AG04449 (cell line): ENCODE measurements around the gene FRMD7.

Experiments
- CTCF ChIA-PET: fragments of 350-600 bp; formaldehyde crosslinking; extraction: SDS; loops from one replicate; lab custom pipeline; 2021; ENCODE audit warnings: antibody characterized with exemption; lab: Yijun Ruan, JAX
- POLR2A ChIA-PET: fragments of 400-600, 350-600 bp; formaldehyde crosslinking; extraction: SDS; loops from one replicate; lab custom pipeline; 2020; ENCODE audit warnings: antibody characterized with exemption, inconsistent platforms; lab: Yijun Ruan, JAX
- DNase-seq: peaks from one replicate; pipeline ENCODE4 v3.0.0-alpha.2; 2010; ENCODE audit warnings: low read depth, low spot score
- H3K4me3 ChIP-seq: 2 replicates; pipeline ENCODE4 v1.5.1; 2011; ENCODE audit warnings: low read depth, mild to moderate bottlenecking, control low read depth, low read length
- TF ChIP-seq, protein P1 (sequence below): IDR thresholded peaks from one replicate; pipeline ENCODE4 v1.5.1; 2011; ENCODE audit warnings: mild to moderate bottlenecking, moderate library complexity, low read length, control low read depth, inconsistent platforms; ENCODE audit not compliant: insufficient read depth; ENCODE audit errors: missing control alignments

The FRMD7 gene

GRCh38 chrX:132127743-132128142 lies at the start of gene FRMD7:
Gene FRMD7, minus strand, starts transcription at chrX:132128020. Its CDS starts 176 bp downstream, at chrX:132127844.
- DNase-seq = no peak
- POLR2A ChIA-PET = no interaction called here
- H3K4me3 ChIP-seq = no peak within 1 kb of the TSS
- CTCF ChIA-PET = interaction anchor here (0.9 kb wide), 1 partner anchor 10 kb away, joined by 3 read pairs; no protein-coding TSS in a partner anchor
- TF ChIP-seq, protein P1, sequence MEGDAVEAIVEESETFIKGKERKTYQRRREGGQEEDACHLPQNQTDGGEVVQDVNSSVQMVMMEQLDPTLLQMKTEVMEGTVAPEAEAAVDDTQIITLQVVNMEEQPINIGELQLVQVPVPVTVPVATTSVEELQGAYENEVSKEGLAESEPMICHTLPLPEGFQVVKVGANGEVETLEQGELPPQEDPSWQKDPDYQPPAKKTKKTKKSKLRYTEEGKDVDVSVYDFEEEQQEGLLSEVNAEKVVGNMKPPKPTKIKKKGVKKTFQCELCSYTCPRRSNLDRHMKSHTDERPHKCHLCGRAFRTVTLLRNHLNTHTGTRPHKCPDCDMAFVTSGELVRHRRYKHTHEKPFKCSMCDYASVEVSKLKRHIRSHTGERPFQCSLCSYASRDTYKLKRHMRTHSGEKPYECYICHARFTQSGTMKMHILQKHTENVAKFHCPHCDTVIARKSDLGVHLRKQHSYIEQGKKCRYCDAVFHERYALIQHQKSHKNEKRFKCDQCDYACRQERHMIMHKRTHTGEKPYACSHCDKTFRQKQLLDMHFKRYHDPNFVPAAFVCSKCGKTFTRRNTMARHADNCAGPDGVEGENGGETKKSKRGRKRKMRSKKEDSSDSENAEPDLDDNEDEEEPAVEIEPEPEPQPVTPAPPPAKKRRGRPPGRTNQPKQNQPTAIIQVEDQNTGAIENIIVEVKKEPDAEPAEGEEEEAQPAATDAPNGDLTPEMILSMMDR = no peak

- no peak for DNase-seq
- H3K4me3 ChIP-seq = no peak overlapping the region
- TF ChIP-seq, protein P1 = no peak
- POLR2A ChIA-PET = no interaction called here
- CTCF ChIA-PET = interaction anchor here (1.1 kb wide), 1 partner anchor 119 kb away, joined by 4 read pairs; no protein-coding TSS in a partner anchor
These were observed 45.8 kb upstream of the FRMD7 start for GRCh38 chrX:132173647-132174046.

GRCh38 chrX:132171881-132172280 lies 44.1 kb upstream of the FRMD7 start:
- ChIA-PET POLR2A (no interaction called here), CTCF (no interaction called here)
- TF ChIP-seq, protein P1 = no peak
- DNase-seq = no peak
- no peak overlapping the region for H3K4me3 ChIP-seq

DNA sequence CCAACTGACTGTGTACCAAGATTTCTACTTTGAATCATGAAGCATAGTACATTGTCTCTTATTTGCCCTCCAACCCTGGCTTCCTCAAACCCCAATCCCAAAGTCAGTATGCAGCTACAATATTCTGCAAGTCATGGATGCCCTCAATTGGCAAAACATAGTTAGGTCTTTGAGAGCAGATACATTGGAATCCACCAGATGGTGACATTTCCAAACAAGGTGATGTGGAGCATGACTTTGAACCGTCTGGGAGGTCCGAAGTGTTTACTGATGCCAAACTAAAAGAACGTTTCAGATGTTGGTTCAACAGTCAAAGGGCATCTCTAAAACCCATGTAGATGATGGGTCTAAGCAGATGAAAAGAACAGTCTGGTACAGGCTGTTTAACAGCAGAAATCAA lies 43.7 kb upstream of the FRMD7 start:
- no peak for DNase-seq
- no peak overlapping the region for H3K4me3 ChIP-seq
- TF ChIP-seq, protein P1 = no peak
- ChIA-PET CTCF (no interaction called here), POLR2A (no interaction called here)

- H3K4me3 ChIP-seq = no peak overlapping the region
- DNase-seq = no peak
- TF ChIP-seq, protein P1 = no peak
- POLR2A ChIA-PET = no interaction called here
- CTCF ChIA-PET = no interaction called here
These were observed 41.7 kb upstream of the FRMD7 start for GRCh38 chrX:132169554-132169953.

DNA sequence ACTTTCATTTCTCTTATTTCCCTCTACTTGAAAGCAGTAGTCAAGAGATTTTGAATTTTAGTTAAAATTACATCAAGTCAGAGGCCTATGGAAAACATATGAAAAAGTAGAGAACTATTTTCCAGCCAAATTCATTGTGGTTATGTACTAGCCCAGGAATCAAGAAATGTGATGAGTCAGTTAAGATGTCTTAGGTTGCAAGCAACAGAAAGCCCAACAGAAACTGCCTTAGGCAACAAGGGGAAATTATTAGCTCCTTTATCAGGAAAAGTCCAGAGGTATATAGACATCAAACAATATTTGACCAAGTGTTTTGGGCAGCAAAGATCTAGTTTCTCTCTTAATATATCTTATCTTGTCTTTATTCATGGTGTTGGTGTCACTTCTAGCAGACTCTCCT lies 37.8 kb upstream of the FRMD7 start:
- POLR2A ChIA-PET = no interaction called here
- CTCF ChIA-PET = no interaction called here
- TF ChIP-seq, protein P1 = no peak
- no peak for DNase-seq
- H3K4me3 ChIP-seq = no peak overlapping the region
